ENCODE measurements around the gene ARHGAP24.

GRCh38 chr4:85717847-85718246 is 242.9 kb downstream of the ARHGAP24 start:
- no peak for TF ChIP-seq POLR2AphosphoS5 (IDR thresholded peaks at IDR 0.05; ENCODE audit: low read length)
- TF ChIP-seq CTCF (IDR thresholded peaks at IDR 0.05 in 2 of 3, conservative IDR thresholded peaks at IDR 0.05 in 1 of 3; ENCODE audit: control insufficient read depth in 2 of 3, extremely low read depth in 1 of 3, insufficient read depth in 1 of 3, low read depth in 3 of 3, low read length in 3 of 3), result no peak
